HCT116 (cell line): ENCODE data around the gene DOK7.

ENCODE experiments used
- CEBPB ChIP-seq: IDR thresholded peaks from 2 replicates; pipeline ENCODE4 v1.6.1; 2012; ENCODE audit warnings: low read depth
- EZH2 ChIP-seq: fragments of 200-600 bp; sonication (generic); IDR thresholded peaks from 2 replicates; pipeline ENCODE4 v1.6.1; 2017; ENCODE audit warnings: antibody characterized with exemption, mixed run types
- FOSL1 ChIP-seq: IDR thresholded peaks from 2 replicates; pipeline ENCODE4 v1.6.1; 2012; ENCODE audit warnings: low read depth
- POLR2A ChIP-seq: IDR thresholded peaks from 2 replicates; pipeline ENCODE4 v1.7.0; 2011; ENCODE audit warnings: borderline replicate concordance; ENCODE audit not compliant: insufficient read depth, insufficient read length; ENCODE audit errors: extremely low read depth
- SIN3A ChIP-seq: IDR thresholded peaks from 2 replicates; pipeline ENCODE4 v1.6.1; 2012; ENCODE audit warnings: low read depth
- TF ChIP-seq, protein P1 (sequence below), 3 experiments: fragments of 200-600 bp in 1 of 3; sonication (generic) in 1 of 3; IDR thresholded peaks in 2 of 3; conservative IDR thresholded peaks in 1 of 3; 2 replicates each; pipeline ENCODE4 v1.5.1; 2012 to 2017; ENCODE audit warnings: low read depth in 2 of 3, low read length in 2 of 3, antibody characterized with exemption in 1 of 3, borderline replicate concordance in 1 of 3, control low read depth in 1 of 3, mild to moderate bottlenecking in 1 of 3, mixed read lengths in 1 of 3, mixed run types in 1 of 3, moderate library complexity in 1 of 3; ENCODE audit not compliant: insufficient read depth in 1 of 3

DNA sequence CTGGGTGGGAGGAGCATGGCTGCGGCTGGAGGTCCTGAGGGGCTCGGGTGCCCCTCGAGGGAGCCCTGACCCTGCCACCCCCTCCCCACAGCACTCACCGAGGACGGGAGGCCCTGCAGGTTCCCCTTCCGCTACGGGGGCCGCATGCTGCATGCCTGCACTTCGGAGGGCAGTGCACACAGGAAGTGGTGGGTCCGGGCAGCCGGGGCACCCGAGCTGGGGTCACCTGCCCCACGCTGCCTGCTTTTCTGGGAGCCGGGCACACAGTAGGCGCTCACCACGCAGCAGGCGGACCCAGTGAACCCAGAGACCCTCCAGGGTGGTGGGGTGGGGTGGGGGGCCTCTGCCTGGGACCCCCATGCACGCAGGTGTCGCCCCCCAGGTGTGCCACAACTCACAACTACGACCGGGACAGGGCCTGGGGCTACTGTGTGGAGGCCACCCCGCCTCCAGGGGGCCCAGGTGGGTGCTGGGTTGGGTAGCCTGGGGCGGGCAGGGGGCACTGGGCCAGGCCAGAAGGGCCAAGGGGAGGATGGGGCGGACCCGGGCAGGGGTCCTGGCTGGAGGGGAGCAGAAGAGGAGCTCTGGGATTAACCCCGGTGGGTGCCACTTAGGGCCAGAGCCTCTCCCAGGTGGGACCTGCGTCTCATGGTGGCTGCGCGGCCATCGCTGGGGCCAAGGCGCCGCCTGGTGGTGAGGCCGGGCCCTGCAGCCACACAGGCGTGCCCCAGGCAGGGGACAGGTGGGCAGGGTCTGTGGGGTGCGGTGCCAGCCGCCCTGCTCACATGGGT is 20.0 kb upstream of the DOK7 start:
- TF ChIP-seq POLR2A: no peak
- TF ChIP-seq, protein P1, sequence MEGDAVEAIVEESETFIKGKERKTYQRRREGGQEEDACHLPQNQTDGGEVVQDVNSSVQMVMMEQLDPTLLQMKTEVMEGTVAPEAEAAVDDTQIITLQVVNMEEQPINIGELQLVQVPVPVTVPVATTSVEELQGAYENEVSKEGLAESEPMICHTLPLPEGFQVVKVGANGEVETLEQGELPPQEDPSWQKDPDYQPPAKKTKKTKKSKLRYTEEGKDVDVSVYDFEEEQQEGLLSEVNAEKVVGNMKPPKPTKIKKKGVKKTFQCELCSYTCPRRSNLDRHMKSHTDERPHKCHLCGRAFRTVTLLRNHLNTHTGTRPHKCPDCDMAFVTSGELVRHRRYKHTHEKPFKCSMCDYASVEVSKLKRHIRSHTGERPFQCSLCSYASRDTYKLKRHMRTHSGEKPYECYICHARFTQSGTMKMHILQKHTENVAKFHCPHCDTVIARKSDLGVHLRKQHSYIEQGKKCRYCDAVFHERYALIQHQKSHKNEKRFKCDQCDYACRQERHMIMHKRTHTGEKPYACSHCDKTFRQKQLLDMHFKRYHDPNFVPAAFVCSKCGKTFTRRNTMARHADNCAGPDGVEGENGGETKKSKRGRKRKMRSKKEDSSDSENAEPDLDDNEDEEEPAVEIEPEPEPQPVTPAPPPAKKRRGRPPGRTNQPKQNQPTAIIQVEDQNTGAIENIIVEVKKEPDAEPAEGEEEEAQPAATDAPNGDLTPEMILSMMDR (IDR thresholded peaks at IDR 0.05 in 2 of 3, conservative IDR thresholded peaks at IDR 0.05 in 1 of 3; ENCODE audit: borderline replicate concordance in 1 of 3, insufficient read depth in 1 of 3, low read depth in 2 of 3, low read length in 2 of 3): peak in 2 of 3 experiments; percentile 92 to 94; a peak in 4 of 6 replicates
- TF ChIP-seq EZH2: no peak
- TF ChIP-seq CEBPB: no peak
- TF ChIP-seq SIN3A: no peak
- no peak for TF ChIP-seq FOSL1
